Ascending aorta (tissue), 2 donors: ENCODE results near the gene DNAJC4. TPM values are rescaled to one million over a fixed set of nuclear protein-coding genes. Genes with fewer than 3 reads are reported as not detected.

Experiments
- DNase-seq, 2 donors: peaks; one replicate each; pipeline ENCODE4 v3.0.0-alpha.2; 2019; ENCODE audit warnings: low spot score in 2 of 2
- H3K27ac ChIP-seq, 2 donors: fragments of 200-600 bp; sonication (generic); one replicate each; pipeline ENCODE4 v1.5.1; 2016 to 2017; ENCODE audit warnings: mild to moderate bottlenecking in 1 of 2
- H3K27me3 ChIP-seq: fragments of 200-600 bp; sonication (generic); one replicate; pipeline ENCODE4 v1.5.1; 2017
- H3K36me3 ChIP-seq, 2 donors: fragments of 200-600 bp; sonication (generic); one replicate each; pipeline ENCODE4 v1.5.1; 2016
- H3K4me1 ChIP-seq, 2 donors: fragments of 200-600 bp; sonication (generic); one replicate each; pipeline ENCODE4 v1.5.1; 2016 to 2017; ENCODE audit warnings: mild to moderate bottlenecking in 1 of 2
- H3K4me3 ChIP-seq, 2 donors: fragments of 200-600 bp; sonication (generic); one replicate each; pipeline ENCODE4 v1.5.1; 2016 to 2017; ENCODE audit warnings: mild to moderate bottlenecking in 1 of 2
- H3K9me3 ChIP-seq, 2 donors: fragments of 200-600 bp; sonication (generic); one replicate each; pipeline ENCODE4 v1.5.1; 2016
- CTCF ChIP-seq, 3 experiments: fragments of 200-600 bp in 2 of 3; fragments of 450-650 bp in 1 of 3; sonication (generic) in 2 of 3; IDR thresholded peaks; one replicate each; pipeline ENCODE4 v1.5.1; 2016 to 2019; ENCODE audit warnings: antibody characterized with exemption in 3 of 3, mild to moderate bottlenecking in 1 of 3, moderate library complexity in 1 of 3
- intact Hi-C: fragments of 100-400 bp; cut with DNase I; formaldehyde crosslinking; loops from one replicate; pipeline ENCODE4 v1.15.1; 2023
- total RNA-seq: library from RNA; depleted of rRNA; stranded (reverse); fragments of >200 nt; gene quantifications from one replicate; pipeline ENCODE4 v1.1.0, GENCODE V29; 2016

The DNAJC4 gene
- 43.1 TPM for total RNA-seq

- no peaks in the 10 kb centered on the region for H3K36me3 ChIP-seq
- H3K27me3 ChIP-seq = no peaks in the 10 kb centered on the region
- peaks cover 8 to 42% of the 10 kb centered on the region in 2 donors for H3K4me1 ChIP-seq
- H3K9me3 ChIP-seq = no peaks in the 10 kb centered on the region
- peak within 1 kb of the TSS; percentile 62 to 72 for H3K4me3 ChIP-seq
- intact Hi-C loops = loop anchor here (1.0 kb wide), 1 partner anchor 45 kb away; no protein-coding TSS in a partner anchor
- no peak for TF ChIP-seq CTCF (IDR thresholded peaks at IDR 0.05)
- H3K27ac ChIP-seq = peak within 1 kb of the TSS; percentile 90 to 91
- peak; percentile 78 to 95 for DNase-seq
Measured at GRCh38 chr11:64230171-64230984, at the start of gene DNAJC4. DNAJC4 (plus strand) TSS chr11:64230548; CDS start chr11:64230855, 307 bp downstream.

GRCh38 chr11:64180891-64181290 is 49.5 kb upstream of the DNAJC4 start:
- TF ChIP-seq CTCF (IDR thresholded peaks at IDR 0.05) = no peak
- intact Hi-C loops = loop anchor here (1.0 kb wide), 1 partner anchor 17 kb away; no protein-coding TSS in a partner anchor
- Histone ChIP-seq H3K4me3 (peak overlapping the region; percentile 13 to 36), H3K9me3 (no peaks in the 10 kb centered on the region), H3K27me3 (no peaks in the 10 kb centered on the region), H3K27ac (peak overlapping the region; percentile 77 to 87), H3K4me1 (peaks cover 5 to 37% of the 10 kb centered on the region in 2 donors), H3K36me3 (peaks cover 0 to 4% of the 10 kb centered on the region in 2 donors)
- DNase-seq = no peak

GRCh38 chr11:64181506-64182411 is 48.6 kb upstream of the DNAJC4 start:
- no peak for TF ChIP-seq CTCF (IDR thresholded peaks at IDR 0.05)
- Histone ChIP-seq H3K36me3 (peaks cover 0 to 4% of the 10 kb centered on the region in 2 donors), H3K9me3 (no peaks in the 10 kb centered on the region), H3K27ac (peak overlapping the region; percentile 77 to 87), H3K4me3 (peak overlapping the region; percentile 13 to 36), H3K4me1 (peaks cover 5 to 37% of the 10 kb centered on the region in 2 donors), H3K27me3 (no peaks in the 10 kb centered on the region)
- DNase-seq = peak; percentile 93 to 97
- intact Hi-C loops = loop anchor here (1.0 kb wide), 1 partner anchor 17 kb away; no protein-coding TSS in a partner anchor

- Histone ChIP-seq H3K4me1 (peaks cover 5 to 40% of the 10 kb centered on the region in 2 donors), H3K27ac (peak overlapping the region; percentile 89 to 92), H3K36me3 (peaks cover 0 to 4% of the 10 kb centered on the region in 2 donors), H3K27me3 (no peaks in the 10 kb centered on the region), H3K4me3 (peak overlapping the region in 1 of 2 donors; percentile 69), H3K9me3 (no peaks in the 10 kb centered on the region)
- intact Hi-C loops = no loop called here
- TF ChIP-seq CTCF (IDR thresholded peaks at IDR 0.05) = no peak
- DNase-seq = no peak
Measured at GRCh38 chr11:64183890-64184289, 46.5 kb upstream of the DNAJC4 start.

- peak; percentile 74 to 97 for DNase-seq
- peaks cover 5 to 40% of the 10 kb centered on the region in 2 donors for H3K4me1 ChIP-seq
- no peaks in the 10 kb centered on the region for H3K36me3 ChIP-seq
- intact Hi-C loops = loop anchor here (1.0 kb wide), 1 partner anchor 45 kb away; the partner anchor contains the start of gene DNAJC4
- peak; percentile 28 to 76 (median 54) for TF ChIP-seq CTCF (IDR thresholded peaks at IDR 0.05)
- no peaks in the 10 kb centered on the region for H3K27me3 ChIP-seq
- H3K9me3 ChIP-seq = no peaks in the 10 kb centered on the region
- peak overlapping the region; percentile 61 to 69 for H3K4me3 ChIP-seq
- H3K27ac ChIP-seq = peak overlapping the region; percentile 89 to 92
Measured at GRCh38 chr11:64185175-64185692, 45.1 kb upstream of the DNAJC4 start.
